Colonic mucosa (tissue), 4 donors: ENCODE measurements around the gene BFSP1. TPM values are rescaled to one million over a fixed set of nuclear protein-coding genes. Genes with fewer than 3 reads are reported as not detected.

Experiments
- DNase-seq: peaks from one replicate; pipeline ENCODE4 v3.0.0-alpha.2; 2020
- H3K27ac ChIP-seq: fragments of 200-600 bp; one replicate; pipeline ENCODE4 v1.8.0; 2021
- H3K27me3 ChIP-seq: fragments of 200-600 bp; one replicate; pipeline ENCODE4 v1.8.0; 2021
- H3K36me3 ChIP-seq: fragments of 200-600 bp; one replicate; pipeline ENCODE4 v1.8.0; 2021
- H3K4me1 ChIP-seq: fragments of 200-600 bp; one replicate; pipeline ENCODE4 v1.8.0; 2021; ENCODE audit warnings: mild to moderate bottlenecking
- H3K4me3 ChIP-seq: fragments of 200-600 bp; one replicate; pipeline ENCODE4 v1.8.0; 2021
- H3K9ac ChIP-seq, 2 donors: one replicate each; pipeline ENCODE4 v1.7.0; 2013; ENCODE audit warnings: control low read depth in 2 of 2, low read depth in 2 of 2, low read length in 2 of 2
- H3K9me3 ChIP-seq: fragments of 200-600 bp; one replicate; pipeline ENCODE4 v1.8.0; 2021
- CTCF ChIP-seq: fragments of 200-600 bp; IDR thresholded peaks from one replicate; pipeline ENCODE4 v1.8.0; 2022; ENCODE audit warnings: antibody characterized with exemption, mild to moderate bottlenecking
- intact Hi-C: fragments of 100-400 bp; cut with DNase I; formaldehyde crosslinking; loops from one replicate; pipeline ENCODE4 v1.14.1; 2022
- total RNA-seq, 2 donors: library from RNA; stranded (reverse); fragmentation: NEBNext Ultra II Directional in 1 of 2; extraction: Animal tissue kit (Norgen Biotek cat#: 25700) in 1 of 2; gene quantifications; one replicate each; pipeline ENCODE4 v1.2.1, GENCODE V29; 2021
- donor health status: healthy.
- donor health status: DM: no; HTN: no; CAD: no.
- donor health status: DM: no; HTN: no; CAD: no.

The BFSP1 gene
- total RNA-seq, 2 donors from 2014 or later, result 0.50 to 0.59 TPM

- H3K27ac ChIP-seq, result no peak overlapping the region
- no peaks in the 10 kb centered on the region for H3K4me1 ChIP-seq
- H3K36me3 ChIP-seq, result no peaks in the 10 kb centered on the region
- H3K27me3 ChIP-seq, result no peaks in the 10 kb centered on the region
- no peak for DNase-seq
- no peak overlapping the region for H3K9ac ChIP-seq
- no peaks in the 10 kb centered on the region for H3K9me3 ChIP-seq
- intact Hi-C loops, result no loop called here
- no peak overlapping the region for H3K4me3 ChIP-seq
- no peak for TF ChIP-seq CTCF
These were observed 78.7 kb downstream of the BFSP1 start for GRCh38 chr20:17452441-17452840.

- DNase-seq, result no peak
- Histone ChIP-seq H3K4me1 (no peaks in the 10 kb centered on the region), H3K36me3 (no peaks in the 10 kb centered on the region), H3K27me3 (no peaks in the 10 kb centered on the region), H3K27ac (no peak overlapping the region), H3K4me3 (no peak overlapping the region), H3K9me3 (no peaks in the 10 kb centered on the region), H3K9ac (no peak overlapping the region)
- intact Hi-C loops, result no loop called here
- no peak for TF ChIP-seq CTCF
These were observed 82.1 kb downstream of the BFSP1 start for GRCh38 chr20:17449031-17449430.

- no peak for DNase-seq
- Histone ChIP-seq H3K9ac (no peak overlapping the region), H3K36me3 (no peaks in the 10 kb centered on the region), H3K4me3 (no peak overlapping the region), H3K9me3 (no peaks in the 10 kb centered on the region), H3K27ac (no peak overlapping the region), H3K27me3 (no peaks in the 10 kb centered on the region), H3K4me1 (no peaks in the 10 kb centered on the region)
- TF ChIP-seq CTCF, result no peak
- intact Hi-C loops, result no loop called here
These were observed 83.1 kb downstream of the BFSP1 start for GRCh38 chr20:17448071-17448470.

- TF ChIP-seq CTCF, result no peak
- Histone ChIP-seq H3K9ac (no peak overlapping the region), H3K9me3 (no peaks in the 10 kb centered on the region), H3K4me3 (no peak overlapping the region), H3K36me3 (no peaks in the 10 kb centered on the region), H3K4me1 (no peaks in the 10 kb centered on the region), H3K27ac (no peak overlapping the region), H3K27me3 (no peaks in the 10 kb centered on the region)
- intact Hi-C loops, result no loop called here
- DNase-seq, result no peak
These were observed 85.0 kb downstream of the BFSP1 start for GRCh38 chr20:17446171-17446570.

GRCh38 chr20:17445543-17445942 lies 85.6 kb downstream of the BFSP1 start:
- intact Hi-C loops, result no loop called here
- DNase-seq, result no peak
- Histone ChIP-seq H3K9me3 (no peaks in the 10 kb centered on the region), H3K27me3 (no peaks in the 10 kb centered on the region), H3K4me3 (no peak overlapping the region), H3K36me3 (no peaks in the 10 kb centered on the region), H3K27ac (no peak overlapping the region), H3K4me1 (no peaks in the 10 kb centered on the region), H3K9ac (no peak overlapping the region)
- no peak for TF ChIP-seq CTCF

- Histone ChIP-seq H3K9ac (no peak overlapping the region), H3K4me3 (no peak overlapping the region), H3K4me1 (no peaks in the 10 kb centered on the region), H3K27ac (no peak overlapping the region), H3K36me3 (no peaks in the 10 kb centered on the region), H3K9me3 (no peaks in the 10 kb centered on the region), H3K27me3 (no peaks in the 10 kb centered on the region)
- no peak for TF ChIP-seq CTCF
- intact Hi-C loops, result no loop called here
- no peak for DNase-seq
These were observed 87.1 kb downstream of the BFSP1 start for GRCh38 chr20:17444091-17444490.
